GM06990 (cell line): ENCODE measurements around the gene AHCY.
"Not testable (repeated sequence)": the region's sequence is repeated elsewhere in the genome, so short reads cannot be mapped to it uniquely, and the experiment has no call there.

Experiments used
- DNase-seq: peaks from one replicate; pipeline ENCODE4 v3.0.0-alpha.2; 2011; ENCODE audit not compliant: insufficient read length; ENCODE audit errors: extremely low read depth
- H3K27me3 ChIP-seq: replicated peaks from 2 replicates; pipeline ENCODE4 v1.6.0; 2011; ENCODE audit warnings: low read length; ENCODE audit not compliant: control insufficient read depth, insufficient read depth
- H3K36me3 ChIP-seq: 2 replicates; pipeline ENCODE4 v1.5.1; 2011; ENCODE audit warnings: low read length; ENCODE audit not compliant: control insufficient read depth, insufficient read depth
- H3K4me3 ChIP-seq: replicated peaks from 2 replicates; pipeline ENCODE4 v1.5.1; 2011; ENCODE audit warnings: low read depth, mild to moderate bottlenecking, control low read depth, low read length
- CTCF ChIP-seq: IDR thresholded peaks from 2 replicates; pipeline ENCODE4 v1.5.1; 2011; ENCODE audit warnings: low read length, control low read depth, mild to moderate bottlenecking, inconsistent platforms; ENCODE audit not compliant: insufficient read depth, poor library complexity, severe bottlenecking

Gene AHCY

GRCh38 chr20:34302723-34303533 is at the start of gene AHCY:
AHCY (minus strand) TSS chr20:34303355; CDS start chr20:34303270, 85 bp downstream.
- H3K4me3 ChIP-seq = peak within 1 kb of the TSS; percentile 90
- H3K36me3 ChIP-seq = peaks cover 2% of the 10 kb centered on the region; the same call in 1 of the 2 replicates
- TF ChIP-seq CTCF = no peak
- no peaks in the 10 kb centered on the region for H3K27me3 ChIP-seq
- peak; percentile 97 for DNase-seq

GRCh38 chr20:34350095-34350494 is 46.9 kb upstream of the AHCY start:
- no peak for TF ChIP-seq CTCF
- no peak for DNase-seq
- Histone ChIP-seq H3K36me3 (no peaks in the 10 kb centered on the region), H3K4me3 (no peak overlapping the region), H3K27me3 (no peaks in the 10 kb centered on the region)

- Histone ChIP-seq H3K27me3 (no peaks in the 10 kb centered on the region), H3K4me3 (no peak overlapping the region), H3K36me3 (no peaks in the 10 kb centered on the region)
- no peak for DNase-seq
- TF ChIP-seq CTCF = no peak
Observed at GRCh38 chr20:34347571-34347970, 44.4 kb upstream of the AHCY start.

GRCh38 chr20:34346533-34346865 is 43.3 kb upstream of the AHCY start:
- DNase-seq = not testable (repeated sequence)

GRCh38 chr20:34345839-34346532 is 42.8 kb upstream of the AHCY start:
- H3K36me3 ChIP-seq, H3K27me3 ChIP-seq, DNase-seq, H3K4me3 ChIP-seq: not testable (repeated sequence)

More at GRCh38 chr20:34346533-34346865, 43.3 kb upstream of the AHCY start:
- not testable (repeated sequence) for H3K4me3 ChIP-seq, H3K36me3 ChIP-seq, H3K27me3 ChIP-seq

- no peak for TF ChIP-seq CTCF
- no peak for DNase-seq
- no peaks in the 10 kb centered on the region for H3K36me3 ChIP-seq
- H3K27me3 ChIP-seq = no peaks in the 10 kb centered on the region
- H3K4me3 ChIP-seq = no peak overlapping the region
Observed at GRCh38 chr20:34345402-34345736, 42.2 kb upstream of the AHCY start.
